Measurements from ENCODE around the gene FNIP1. TPM values are rescaled to one million over a fixed set of nuclear protein-coding genes. Genes with fewer than 3 reads are reported as not detected.

Gene FNIP1
- total and polyA plus RNA-seq, 12 donors = 2.8 to 41.7 (median 32.7) TPM

DNA sequence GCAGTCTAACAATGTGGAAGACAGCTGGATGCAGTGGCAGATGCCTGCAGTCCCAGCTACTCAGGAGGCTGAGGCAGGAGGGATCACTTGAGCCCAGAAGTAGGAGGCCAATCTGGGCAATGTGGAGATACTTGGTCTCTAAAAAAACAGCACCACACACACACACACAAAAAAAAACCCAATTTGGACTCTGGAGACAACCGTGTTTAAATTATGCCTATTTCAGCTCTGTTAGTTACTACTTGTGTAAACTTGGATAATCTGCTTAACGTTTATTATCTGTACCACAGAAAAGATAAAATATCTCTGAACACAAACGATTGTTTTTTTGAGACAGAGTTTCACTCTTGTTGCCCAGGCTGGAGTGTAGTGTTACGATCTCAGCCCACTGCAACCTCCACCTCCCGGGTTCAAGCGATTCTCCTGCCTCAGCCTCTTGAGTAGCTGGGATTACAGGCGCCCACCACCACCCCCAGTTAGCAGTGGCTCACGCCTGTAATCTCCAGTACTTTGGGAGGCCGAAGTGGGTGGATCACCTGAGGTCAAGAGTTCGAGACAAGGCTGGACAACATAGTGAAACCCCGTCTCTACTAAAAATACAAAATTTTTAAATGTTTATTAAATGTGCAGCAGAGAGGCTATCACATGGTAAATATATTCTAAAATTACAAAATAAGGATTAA is 179.5 kb downstream of the FNIP1 start:
- H3K4me3 ChIP-seq = no peak overlapping the region
- peaks cover 0 to 5% (median 0%) of the 10 kb centered on the region in 11 donors for H3K9me3 ChIP-seq
- 79 to 80% methylated on average over 11 of the region's 11 CpGs for WGBS, 2 donors
- H3K36me3 ChIP-seq = no peaks in the 10 kb centered on the region
- H3K4me1 ChIP-seq = peaks cover 2 to 31% (median 17%) of the 10 kb centered on the region in 9 donors
- H3K27ac ChIP-seq = no peak overlapping the region
- intact Hi-C loops (cut with DNase I) = no loop called here
- no peaks in the 10 kb centered on the region for H3K27me3 ChIP-seq
- ATAC-seq = no peak
- no peak for TF ChIP-seq CTCF (IDR thresholded peaks at IDR 0.05)
- no peak for DNase-seq

GRCh38 chr5:131615957-131616356 is 180.9 kb downstream of the FNIP1 start:
- ATAC-seq (no peak), DNase-seq (no peak)
- intact Hi-C loops (cut with DNase I) = no loop called here
- Histone ChIP-seq H3K27ac (peak overlapping the region in 1 of 10 donors; percentile 32), H3K4me1 (peaks cover 2 to 29% (median 17%) of the 10 kb centered on the region in 9 donors), H3K4me3 (no peak overlapping the region), H3K36me3 (no peaks in the 10 kb centered on the region), H3K27me3 (no peaks in the 10 kb centered on the region), H3K9me3 (peaks cover 0 to 5% (median 0%) of the 10 kb centered on the region in 11 donors)
- 94 to 98% methylated on average over 2 of the region's 2 CpGs for WGBS, 2 donors
- TF ChIP-seq CTCF (IDR thresholded peaks at IDR 0.05) = no peak

DNA sequence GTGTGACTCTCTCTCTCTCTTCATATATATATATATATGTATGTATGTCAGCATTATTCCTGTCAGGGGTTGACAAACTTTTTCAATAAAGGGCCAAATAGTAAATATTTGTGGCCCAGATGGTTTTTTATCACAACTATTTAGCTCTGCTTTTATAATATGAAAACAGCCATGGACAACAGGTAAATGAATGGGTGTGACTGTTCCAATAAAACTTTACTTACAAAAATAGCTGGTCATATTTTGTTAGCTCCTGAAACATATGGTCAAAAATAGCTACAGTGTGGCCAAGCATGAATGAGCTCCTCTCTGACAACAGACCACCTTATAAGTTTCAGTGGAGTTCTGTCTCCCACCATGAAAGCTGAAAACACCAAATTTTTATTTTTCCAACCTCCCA is 183.4 kb downstream of the FNIP1 start:
- no peaks in the 10 kb centered on the region for H3K27me3 ChIP-seq
- no peak for DNase-seq
- no peak for TF ChIP-seq CTCF (IDR thresholded peaks at IDR 0.05)
- no peaks in the 10 kb centered on the region for H3K36me3 ChIP-seq
- H3K9me3 ChIP-seq = peaks cover 0 to 5% (median 0%) of the 10 kb centered on the region in 11 donors
- H3K4me3 ChIP-seq = no peak overlapping the region
- intact Hi-C loops (cut with DNase I) = no loop called here
- no peak for ATAC-seq
- no peak overlapping the region for H3K27ac ChIP-seq
- H3K4me1 ChIP-seq = peaks cover 2 to 30% (median 20%) of the 10 kb centered on the region in 9 donors

- Histone ChIP-seq H3K4me1 (peaks cover 2 to 51% (median 30%) of the 10 kb centered on the region in 9 donors), H3K36me3 (no peaks in the 10 kb centered on the region), H3K9me3 (peaks cover 0 to 5% (median 0%) of the 10 kb centered on the region in 11 donors), H3K4me3 (no peak overlapping the region), H3K27me3 (no peaks in the 10 kb centered on the region), H3K27ac (no peak overlapping the region)
- no peak for TF ChIP-seq CTCF (IDR thresholded peaks at IDR 0.05)
- ATAC-seq (no peak), DNase-seq (no peak)
- WGBS, 2 donors = 88 to 94% methylated on average over 2 of the region's 2 CpGs
- intact Hi-C loops (cut with DNase I) = no loop called here
Measured at GRCh38 chr5:131611064-131611381, 185.8 kb downstream of the FNIP1 start.
